HL-60 (cell line): ENCODE measurements around the gene GAB4.

Experiments used
- DNase-seq, 2 experiments: peaks; one replicate each; pipeline ENCODE4 v3.0.0-alpha.2; 2010 to 2020; ENCODE audit warnings: low read depth in 1 of 2, low spot score in 1 of 2
- H3K27ac ChIP-seq: fragments of 250-450 bp; sonication (Bioruptor Pico); replicated peaks from 2 replicates; pipeline ENCODE4 v1.5.1; 2020; ENCODE audit warnings: mild to moderate bottlenecking, moderate library complexity
- H3K27me3 ChIP-seq: fragments of 250-450 bp; sonication (Bioruptor Pico); 2 replicates; pipeline ENCODE4 v1.5.1; 2021; ENCODE audit warnings: mild to moderate bottlenecking, moderate library complexity; ENCODE audit not compliant: insufficient read depth, poor library complexity, severe bottlenecking
- H3K4me3 ChIP-seq: replicated peaks from 2 replicates; pipeline ENCODE4 v1.5.1; 2011; ENCODE audit warnings: mild to moderate bottlenecking, control low read depth, low read length; ENCODE audit not compliant: insufficient read depth
- CTCF ChIP-seq: IDR thresholded peaks from one replicate; pipeline ENCODE4 v1.5.1; 2011; ENCODE audit warnings: low read length, control low read depth, inconsistent platforms; ENCODE audit not compliant: insufficient read depth
- GABPA ChIP-seq: IDR thresholded peaks from 2 replicates; pipeline ENCODE4 v1.6.1; 2012; ENCODE audit warnings: low read depth
- POLR2AphosphoS5 ChIP-seq: IDR thresholded peaks from 2 replicates; pipeline ENCODE4 v1.6.1; 2012; ENCODE audit warnings: low read depth
- REST ChIP-seq: IDR thresholded peaks from 2 replicates; pipeline ENCODE4 v1.6.1; 2012; ENCODE audit warnings: low read depth; ENCODE audit not compliant: insufficient replicate concordance
- SPI1 ChIP-seq: IDR thresholded peaks from 2 replicates; pipeline ENCODE4 v1.6.1; 2012; ENCODE audit warnings: low read depth, mild to moderate bottlenecking, borderline replicate concordance

Gene GAB4

GRCh38 chr22:16962501-16962900 is 45.5 kb downstream of the GAB4 start:
- Histone ChIP-seq H3K4me3 (no peak overlapping the region), H3K27me3 (no peaks in the 10 kb centered on the region), H3K27ac (no peak overlapping the region)
- no peak for DNase-seq
- TF ChIP-seq REST (no peak), SPI1 (no peak)

- no peak for DNase-seq
- no peaks in the 10 kb centered on the region for H3K27me3 ChIP-seq
- no peak overlapping the region for H3K4me3 ChIP-seq
- no peak overlapping the region for H3K27ac ChIP-seq
- TF ChIP-seq REST (no peak), SPI1 (no peak)
Measured at GRCh38 chr22:16961477-16962186, 46.4 kb downstream of the GAB4 start.

GRCh38 chr22:16960884-16961249 is 47.2 kb downstream of the GAB4 start:
- H3K4me3 ChIP-seq, result no peak overlapping the region
- no peak overlapping the region for H3K27ac ChIP-seq
- no peaks in the 10 kb centered on the region for H3K27me3 ChIP-seq
- TF ChIP-seq REST (no peak), CTCF (no peak)
- no peak for DNase-seq

DNA sequence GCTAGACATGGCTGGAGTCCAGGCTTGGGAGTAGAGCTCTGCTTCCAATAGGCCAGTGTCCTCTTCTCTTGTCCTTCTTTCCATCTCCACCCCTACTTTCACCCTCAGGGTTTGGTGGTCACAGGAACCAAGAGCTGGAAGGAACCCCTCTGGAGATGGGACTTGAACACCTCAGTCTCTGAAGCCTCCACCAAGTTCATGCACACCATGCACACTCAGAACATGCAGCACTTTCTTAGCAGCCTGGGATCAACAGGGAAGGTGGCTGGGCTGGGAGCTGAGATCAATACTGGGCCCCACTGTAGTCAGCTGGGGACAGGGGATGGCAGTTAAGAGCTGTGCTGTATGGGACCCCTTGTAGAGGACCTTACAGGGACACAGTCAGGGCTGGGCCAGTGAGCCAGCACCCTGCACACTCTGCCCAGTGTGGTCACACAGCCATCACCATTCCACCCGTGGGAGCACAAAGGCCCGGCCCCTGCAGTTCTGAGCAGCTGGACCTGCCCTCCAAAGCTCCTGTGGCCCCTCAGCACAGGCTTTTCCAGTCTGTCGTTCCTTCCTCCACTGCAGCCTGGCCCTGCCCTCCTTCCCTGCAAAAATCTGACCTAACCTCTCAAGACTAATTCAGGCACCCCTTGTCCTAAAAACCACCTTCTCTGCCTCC is 47.7 kb downstream of the GAB4 start:
- DNase-seq, result no peak
- Histone ChIP-seq H3K27me3 (no peaks in the 10 kb centered on the region), H3K27ac (no peak overlapping the region), H3K4me3 (no peak overlapping the region)
- no peak for TF ChIP-seq GABPA
- no peak for TF ChIP-seq CTCF
- no peak for TF ChIP-seq SPI1
- no peak for TF ChIP-seq POLR2AphosphoS5
- no peak for TF ChIP-seq REST
